HEK293 (cell line): ENCODE data around the gene SPDYE4.
A peak's percentile ranks its signal among the peaks of the same experiment; 100 is the strongest.

ENCODE experiments used
- CTCF ChIA-PET: fragments of 350-600 bp; formaldehyde crosslinking; extraction: SDS; loops from one replicate; lab custom pipeline; 2021; ENCODE audit warnings: antibody characterized with exemption; lab: Yijun Ruan, JAX
- POLR2A ChIA-PET: fragments of 300-600 bp; formaldehyde crosslinking; extraction: SDS; loops from one replicate; lab custom pipeline; 2020; ENCODE audit warnings: antibody characterized with exemption, inconsistent platforms; lab: Yijun Ruan, JAX
- H3K27ac ChIP-seq: fragments of 200-500 bp; sonication (Bioruptor generic); 2 replicates; pipeline ENCODE4 v1.5.1; 2014; ENCODE audit warnings: low read depth, low read length, control low read depth, inconsistent platforms; ENCODE audit errors: extremely low read depth
- H3K36me3 ChIP-seq, 2 experiments: fragments of 200-500 bp in 1 of 2; sonication (Bioruptor generic) in 1 of 2; 1 replicate in 1 of 2; 2 replicates in 1 of 2; pipeline ENCODE4 v1.5.1; 2014 to 2017; ENCODE audit warnings: inconsistent platforms in 2 of 2, low read length in 2 of 2; ENCODE audit not compliant: control insufficient read depth in 2 of 2, insufficient read depth in 1 of 2
- H3K4me1 ChIP-seq: fragments of 200-500 bp; sonication (Bioruptor generic); 2 replicates; pipeline ENCODE4 v1.5.1; 2014; ENCODE audit warnings: mild to moderate bottlenecking, low read length, inconsistent platforms; ENCODE audit not compliant: control insufficient read depth, insufficient read depth
- H3K4me3 ChIP-seq: 2 replicates; pipeline ENCODE4 v1.5.1; 2011; ENCODE audit warnings: low read depth, mild to moderate bottlenecking, control low read depth, low read length, moderate library complexity
- H3K9me3 ChIP-seq: fragments of 200-500 bp; sonication (Bioruptor generic); 2 replicates; pipeline ENCODE4 v1.5.1; 2014; ENCODE audit warnings: low read depth, low read length, inconsistent platforms; ENCODE audit not compliant: control insufficient read depth, insufficient read depth
- GLI2 ChIP-seq: fragments of 450-650 bp; formaldehyde crosslinking; IDR thresholded peaks from 2 replicates; pipeline ENCODE4; 2017; ENCODE audit warnings: missing biosample characterization, missing genetic modification characterization, low read depth, borderline replicate concordance
- IKZF3 ChIP-seq: fragments of 450-650 bp; IDR thresholded peaks from 2 replicates; pipeline ENCODE4 v1.5.0; 2018; ENCODE audit warnings: missing biosample characterization, mild to moderate bottlenecking, missing genetic modification characterization, moderate library complexity
- SETDB1 ChIP-seq: IDR thresholded peaks from one replicate; pipeline ENCODE4 v1.6.1; 2017; ENCODE audit warnings: mild to moderate bottlenecking, low read length, moderate library complexity, mixed read lengths; ENCODE audit not compliant: insufficient read length
- ZBTB48 ChIP-seq: fragments of 450-650 bp; formaldehyde crosslinking; IDR thresholded peaks from 2 replicates; pipeline ENCODE4 v1.5.1; 2016; ENCODE audit warnings: missing biosample characterization, missing genetic modification characterization
- ZNF148 ChIP-seq: fragments of 450-650 bp; formaldehyde crosslinking; IDR thresholded peaks from 2 replicates; pipeline ENCODE4 v1.5.0; 2017; ENCODE audit warnings: missing biosample characterization, missing genetic modification characterization, borderline replicate concordance
- ZNF16 ChIP-seq: fragments of 450-650 bp; formaldehyde crosslinking; IDR thresholded peaks from 2 replicates; pipeline ENCODE4 v1.5.1; 2016; ENCODE audit warnings: low read depth, missing biosample characterization, missing genetic modification characterization
- ZNF175 ChIP-seq: fragments of 450-650 bp; formaldehyde crosslinking; IDR thresholded peaks from 2 replicates; pipeline ENCODE4 v1.5.1; 2016; ENCODE audit warnings: missing biosample characterization, missing genetic modification characterization
- ZNF324 ChIP-seq: fragments of 450-650 bp; formaldehyde crosslinking; IDR thresholded peaks from 2 replicates; pipeline ENCODE4 v1.5.1; 2016; ENCODE audit warnings: missing biosample characterization, missing genetic modification characterization
- ZNF37A ChIP-seq: fragments of 450-650 bp; IDR thresholded peaks from 2 replicates; pipeline ENCODE4 v1.5.1; 2018; ENCODE audit warnings: missing biosample characterization, missing genetic modification characterization
- ZNF544 ChIP-seq: fragments of 450-650 bp; formaldehyde crosslinking; IDR thresholded peaks from 2 replicates; pipeline ENCODE4 v1.5.0; 2017; ENCODE audit warnings: missing biosample characterization, missing genetic modification characterization
- ZNF660 ChIP-seq: fragments of 450-650 bp; IDR thresholded peaks from 2 replicates; pipeline ENCODE4 v1.5.1; 2018; ENCODE audit warnings: missing biosample characterization, mild to moderate bottlenecking, missing genetic modification characterization
- ZNF670 ChIP-seq: fragments of 450-650 bp; formaldehyde crosslinking; IDR thresholded peaks from 2 replicates; pipeline ENCODE4 v1.5.1; 2016; ENCODE audit warnings: missing biosample characterization, missing genetic modification characterization, low read depth
- ZNF785 ChIP-seq: fragments of 450-650 bp; formaldehyde crosslinking; IDR thresholded peaks from 2 replicates; pipeline ENCODE4 v1.5.1; 2016; ENCODE audit warnings: missing biosample characterization, missing genetic modification characterization
- ZSCAN4 ChIP-seq: fragments of 450-650 bp; formaldehyde crosslinking; IDR thresholded peaks from 2 replicates; pipeline ENCODE4 v1.5.1; 2017; ENCODE audit warnings: missing biosample characterization, missing genetic modification characterization
- TF ChIP-seq, protein P1 (sequence below): fragments of 450-650 bp; formaldehyde crosslinking; IDR thresholded peaks from 2 replicates; pipeline ENCODE4 v1.5.1; 2016; ENCODE audit warnings: missing biosample characterization, missing genetic modification characterization
- TF ChIP-seq, protein P2 (sequence below): fragments of 450-650 bp; formaldehyde crosslinking; IDR thresholded peaks from 2 replicates; pipeline ENCODE4 v1.5.1; 2016; ENCODE audit warnings: missing biosample characterization, missing genetic modification characterization
- TF ChIP-seq, protein P3 (sequence below): fragments of 450-650 bp; formaldehyde crosslinking; IDR thresholded peaks from 2 replicates; pipeline ENCODE4 v1.5.1; 2016; ENCODE audit warnings: missing biosample characterization, missing genetic modification characterization, low read depth

Gene SPDYE4

GRCh38 chr17:8753136-8753975 is 5.0 kb downstream of the SPDYE4 start (continued):
- TF ChIP-seq ZNF148 (tag by site-specific recombination), result no peak
- TF ChIP-seq ZNF16, result no peak

DNA sequence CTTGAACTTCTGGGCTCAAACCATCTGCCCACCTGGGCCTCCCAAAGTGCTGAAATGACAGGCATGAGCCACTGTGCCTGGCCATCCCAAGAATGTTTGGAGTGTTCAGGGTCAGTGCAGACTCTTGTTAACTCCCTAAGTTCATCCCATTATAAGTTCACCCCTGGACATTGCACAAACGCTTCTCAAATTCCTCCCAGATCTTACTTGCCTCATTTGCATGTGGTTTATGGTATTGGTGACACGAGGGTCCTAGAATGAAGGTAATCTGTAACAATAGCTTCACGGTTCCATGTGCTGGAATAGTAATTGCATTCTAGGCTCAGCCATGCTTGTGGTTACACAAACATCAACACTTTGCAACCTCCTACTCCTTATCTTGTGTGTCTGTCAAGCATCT is 8.7 kb downstream of the SPDYE4 start:
- POLR2A ChIA-PET, result no interaction called here
- CTCF ChIA-PET, result interaction anchor here (0.7 to 1.2 kb wide), 2 partner anchors 52 to 149 kb away, joined by 3 to 4 read pairs; no protein-coding TSS in a partner anchor
- H3K4me3 ChIP-seq, result no peak overlapping the region
- TF ChIP-seq ZNF785, result no peak
- TF ChIP-seq, protein P1, sequence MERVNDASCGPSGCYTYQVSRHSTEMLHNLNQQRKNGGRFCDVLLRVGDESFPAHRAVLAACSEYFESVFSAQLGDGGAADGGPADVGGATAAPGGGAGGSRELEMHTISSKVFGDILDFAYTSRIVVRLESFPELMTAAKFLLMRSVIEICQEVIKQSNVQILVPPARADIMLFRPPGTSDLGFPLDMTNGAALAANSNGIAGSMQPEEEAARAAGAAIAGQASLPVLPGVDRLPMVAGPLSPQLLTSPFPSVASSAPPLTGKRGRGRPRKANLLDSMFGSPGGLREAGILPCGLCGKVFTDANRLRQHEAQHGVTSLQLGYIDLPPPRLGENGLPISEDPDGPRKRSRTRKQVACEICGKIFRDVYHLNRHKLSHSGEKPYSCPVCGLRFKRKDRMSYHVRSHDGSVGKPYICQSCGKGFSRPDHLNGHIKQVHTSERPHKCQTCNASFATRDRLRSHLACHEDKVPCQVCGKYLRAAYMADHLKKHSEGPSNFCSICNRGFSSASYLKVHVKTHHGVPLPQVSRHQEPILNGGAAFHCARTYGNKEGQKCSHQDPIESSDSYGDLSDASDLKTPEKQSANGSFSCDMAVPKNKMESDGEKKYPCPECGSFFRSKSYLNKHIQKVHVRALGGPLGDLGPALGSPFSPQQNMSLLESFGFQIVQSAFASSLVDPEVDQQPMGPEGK, result no peak
- no peak for TF ChIP-seq GLI2 (tag by site-specific recombination)
- TF ChIP-seq, protein P2, sequence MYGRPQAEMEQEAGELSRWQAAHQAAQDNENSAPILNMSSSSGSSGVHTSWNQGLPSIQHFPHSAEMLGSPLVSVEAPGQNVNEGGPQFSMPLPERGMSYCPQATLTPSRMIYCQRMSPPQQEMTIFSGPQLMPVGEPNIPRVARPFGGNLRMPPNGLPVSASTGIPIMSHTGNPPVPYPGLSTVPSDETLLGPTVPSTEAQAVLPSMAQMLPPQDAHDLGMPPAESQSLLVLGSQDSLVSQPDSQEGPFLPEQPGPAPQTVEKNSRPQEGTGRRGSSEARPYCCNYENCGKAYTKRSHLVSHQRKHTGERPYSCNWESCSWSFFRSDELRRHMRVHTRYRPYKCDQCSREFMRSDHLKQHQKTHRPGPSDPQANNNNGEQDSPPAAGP, result no peak
- TF ChIP-seq ZNF324 (tag by site-specific recombination), result no peak
- TF ChIP-seq ZNF175 (tag by site-specific recombination), result no peak
- H3K36me3 ChIP-seq, result no peaks in the 10 kb centered on the region
- H3K4me1 ChIP-seq, result no peaks in the 10 kb centered on the region
- no peaks in the 10 kb centered on the region for H3K9me3 ChIP-seq
- H3K27ac ChIP-seq, result no peak overlapping the region

DNA sequence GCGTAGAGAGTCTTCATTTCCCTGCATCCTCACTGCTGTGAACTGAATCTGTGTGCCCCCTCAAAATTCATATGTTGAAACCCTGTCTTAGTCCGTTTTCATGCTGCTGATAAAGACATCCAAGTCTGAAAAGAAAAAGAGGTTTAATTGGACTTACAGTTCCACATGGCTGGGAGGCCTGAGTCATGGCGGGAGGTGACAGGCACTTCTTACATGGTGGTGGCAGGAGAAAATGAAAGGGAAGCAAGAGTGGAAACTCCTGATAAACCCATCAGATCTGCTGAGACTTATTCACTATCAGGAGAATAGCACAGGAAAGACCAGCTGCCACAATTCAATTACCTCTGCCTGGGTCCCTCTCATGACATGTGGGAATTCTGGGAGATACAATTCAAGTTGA is 10.6 kb downstream of the SPDYE4 start:
- no peaks in the 10 kb centered on the region for H3K36me3 ChIP-seq
- CTCF ChIA-PET, result interaction anchor here (0.6 to 1.7 kb wide), 4 partner anchors 38 to 147 kb away, joined by 3 to 4 read pairs (median 3); no protein-coding TSS in a partner anchor
- POLR2A ChIA-PET, result no interaction called here

GRCh38 chr17:8746501-8747236 is 11.7 kb downstream of the SPDYE4 start:
- no peaks in the 10 kb centered on the region for H3K36me3 ChIP-seq
- H3K4me3 ChIP-seq, result peak overlapping the region; percentile 60
- no peak overlapping the region for H3K27ac ChIP-seq
- no peaks in the 10 kb centered on the region for H3K9me3 ChIP-seq
- POLR2A ChIA-PET, result interaction anchor here (0.7 to 1.2 kb wide), 3 partner anchors 11 to 363 kb away, joined by 3 to 11 read pairs (median 5); partner anchors contain the start of gene MYH10
- no peaks in the 10 kb centered on the region for H3K4me1 ChIP-seq
- CTCF ChIA-PET, result interaction anchor here (0.5 to 2.2 kb wide), 47 partner anchors 8 to 1142 kb away, joined by 3 to 21 read pairs (median 4); partner anchors contain the start of genes KRABD2 and RNF222
- peak; percentile 29; the same call in 1 of the 2 replicates for TF ChIP-seq IKZF3 (tag by site-specific recombination)
- TF ChIP-seq ZNF660, result no peak
- TF ChIP-seq ZBTB48 (tag by site-specific recombination), result peak; percentile 85
- TF ChIP-seq ZSCAN4 (tag by site-specific recombination), result no peak
- no peak for TF ChIP-seq ZNF670 (tag by site-specific recombination)
- TF ChIP-seq, protein P2, result 0 out of 2 replicates have a peak, but pooled peaks have one; percentile 21
- TF ChIP-seq ZNF544 (tag by site-specific recombination), result no peak
- TF ChIP-seq, protein P3, sequence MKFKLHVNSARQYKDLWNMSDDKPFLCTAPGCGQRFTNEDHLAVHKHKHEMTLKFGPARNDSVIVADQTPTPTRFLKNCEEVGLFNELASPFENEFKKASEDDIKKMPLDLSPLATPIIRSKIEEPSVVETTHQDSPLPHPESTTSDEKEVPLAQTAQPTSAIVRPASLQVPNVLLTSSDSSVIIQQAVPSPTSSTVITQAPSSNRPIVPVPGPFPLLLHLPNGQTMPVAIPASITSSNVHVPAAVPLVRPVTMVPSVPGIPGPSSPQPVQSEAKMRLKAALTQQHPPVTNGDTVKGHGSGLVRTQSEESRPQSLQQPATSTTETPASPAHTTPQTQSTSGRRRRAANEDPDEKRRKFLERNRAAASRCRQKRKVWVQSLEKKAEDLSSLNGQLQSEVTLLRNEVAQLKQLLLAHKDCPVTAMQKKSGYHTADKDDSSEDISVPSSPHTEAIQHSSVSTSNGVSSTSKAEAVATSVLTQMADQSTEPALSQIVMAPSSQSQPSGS (tag by site-specific recombination), result no peak

More for the DNA sequence above, 10.6 kb downstream of the SPDYE4 start:
- no peak overlapping the region for H3K27ac ChIP-seq
- TF ChIP-seq ZNF37A (no peak), SETDB1 (peak; percentile 71)
- TF ChIP-seq, all 188 proteins: peak for 1
- Histone ChIP-seq H3K9me3 (no peaks in the 10 kb centered on the region), H3K4me3 (no peak overlapping the region), H3K4me1 (no peaks in the 10 kb centered on the region)
